GM19452 (cell line): ENCODE measurements around the gene LYSET.
"Not testable (repeated sequence)": the region's sequence is repeated elsewhere in the genome, so short reads cannot be mapped to it uniquely, and the experiment has no call there.

Experiments
- ATAC-seq: cut with Tn5 transposase; IDR thresholded peaks from one replicate; pipeline ENCODE4 v1.9.1; 2021; ENCODE audit not compliant: unreplicated experiment

The LYSET gene

GRCh38 chr14:93214598-93214997 is 29.5 kb downstream of the LYSET start:
- ATAC-seq = no peak

- ATAC-seq = no peak
Measured at GRCh38 chr14:93219103-93219726, 34.1 kb downstream of the LYSET start.

GRCh38 chr14:93220509-93220908 is 35.4 kb downstream of the LYSET start:
- no peak for ATAC-seq

GRCh38 chr14:93223565-93223964 is 38.4 kb downstream of the LYSET start:
- no peak for ATAC-seq

- no peak for ATAC-seq
Measured at GRCh38 chr14:93228550-93228949, 43.4 kb downstream of the LYSET start.

GRCh38 chr14:93230539-93230938 is 45.4 kb downstream of the LYSET start:
- no peak for ATAC-seq

GRCh38 chr14:93231129-93231979 is 46.2 kb downstream of the LYSET start:
- ATAC-seq = no peak

- no peak for ATAC-seq
Measured at GRCh38 chr14:93232159-93232558, 47.0 kb downstream of the LYSET start.

- ATAC-seq = not testable (repeated sequence)
Measured at GRCh38 chr14:93233078-93233477, 48.0 kb downstream of the LYSET start.

GRCh38 chr14:93234798-93235197 is 49.7 kb downstream of the LYSET start:
- ATAC-seq = no peak
